CD14-positive monocyte (primary cell): ENCODE measurements around the gene RPLP2. TPM values are rescaled to one million over a fixed set of nuclear protein-coding genes. Genes with fewer than 3 reads are reported as not detected.
A peak's percentile ranks its signal among the peaks of the same experiment; 100 is the strongest.

Experiments
- DNase-seq, 3 donors: peaks; one replicate each; pipeline ENCODE4 v3.0.0-alpha.2; 2011 to 2022
- H2AFZ ChIP-seq: 2 replicates; pipeline ENCODE4 v1.6.0; 2012; ENCODE audit warnings: mild to moderate bottlenecking, low read depth, low read length, inconsistent platforms; ENCODE audit not compliant: insufficient read depth, poor library complexity, severe bottlenecking
- H3K27ac ChIP-seq, 2 donors: 1 replicate in 1 of 2; 2 replicates in 1 of 2; pipeline ENCODE4 v1.5.1; 2012 to 2013; ENCODE audit warnings: low read length in 2 of 2, control low read depth in 1 of 2, inconsistent platforms in 1 of 2, low read depth in 1 of 2, mild to moderate bottlenecking in 1 of 2
- H3K27me3 ChIP-seq, 2 donors: one replicate each; pipeline versions ENCODE4 v1.6.0 to v1.6.1; 2011 to 2013; ENCODE audit warnings: low read length in 2 of 2; ENCODE audit not compliant: control insufficient read depth in 2 of 2, insufficient read depth in 2 of 2
- H3K36me3 ChIP-seq, 2 donors: replicated peaks in 1 of 2; 1 replicate in 1 of 2; 2 replicates in 1 of 2; pipeline versions ENCODE4 v1.5.1 to v1.6.1; 2012 to 2013; ENCODE audit warnings: low read length in 2 of 2, control low read depth in 1 of 2, inconsistent platforms in 1 of 2, mild to moderate bottlenecking in 1 of 2; ENCODE audit not compliant: insufficient read depth in 2 of 2, control insufficient read depth in 1 of 2
- H3K4me1 ChIP-seq, 2 donors: 1 replicate in 1 of 2; 2 replicates in 1 of 2; pipeline versions ENCODE4 v1.5.1 to v1.6.1; 2012 to 2013; ENCODE audit warnings: low read length in 2 of 2, control low read depth in 1 of 2, inconsistent platforms in 1 of 2, mild to moderate bottlenecking in 1 of 2, moderate library complexity in 1 of 2; ENCODE audit not compliant: insufficient read depth in 2 of 2, control insufficient read depth in 1 of 2
- H3K4me2 ChIP-seq: replicated peaks from 2 replicates; pipeline ENCODE3; 2012; ENCODE audit warnings: low read length, moderate library complexity, mild to moderate bottlenecking; ENCODE audit not compliant: poor library complexity, severe bottlenecking; ENCODE audit errors: extremely low read depth
- H3K4me3 ChIP-seq, 3 experiments: fragments of 200-600 bp in 1 of 3; sonication (generic) in 1 of 3; replicated peaks in 1 of 3; 1 replicate in 2 of 3; 2 replicates in 1 of 3; pipeline ENCODE4 v1.5.1; 2011 to 2013; ENCODE audit warnings: low read length in 3 of 3, mild to moderate bottlenecking in 3 of 3, control low read depth in 2 of 3, low read depth in 2 of 3, inconsistent platforms in 1 of 3, moderate library complexity in 1 of 3
- H3K79me2 ChIP-seq: 2 replicates; pipeline ENCODE4 v1.6.0; 2012; ENCODE audit warnings: mild to moderate bottlenecking, control low read depth, inconsistent platforms, low read length, moderate library complexity; ENCODE audit not compliant: insufficient read depth
- H3K9ac ChIP-seq: 2 replicates; pipeline ENCODE4 v1.6.0; 2017; ENCODE audit warnings: low read length, mild to moderate bottlenecking; ENCODE audit not compliant: insufficient read depth, poor library complexity, severe bottlenecking
- H3K9me3 ChIP-seq, 2 donors: replicated peaks in 1 of 2; 1 replicate in 1 of 2; 2 replicates in 1 of 2; pipeline versions ENCODE4 v1.5.1 to v1.6.1; 2012 to 2013; ENCODE audit warnings: low read length in 2 of 2, control low read depth in 1 of 2; ENCODE audit not compliant: control insufficient read depth in 1 of 2, insufficient read depth in 1 of 2
- H4K20me1 ChIP-seq: 2 replicates; pipeline ENCODE4 v1.6.0; 2012; ENCODE audit warnings: mild to moderate bottlenecking, low read length, control low read depth, moderate library complexity; ENCODE audit not compliant: insufficient read depth
- H3K27ac Mint-ChIP-seq, 7 donors: one replicate each; pipeline ENCODE4 v1.8.0; 2020; ENCODE audit warnings: mild to moderate bottlenecking in 7 of 7, mixed read lengths in 7 of 7, moderate library complexity in 6 of 7, inconsistent platforms in 2 of 7
- H3K27me3 Mint-ChIP-seq, 3 donors: one replicate each; pipeline ENCODE4 v1.8.0; 2021 to 2022; ENCODE audit warnings: low read depth in 3 of 3, mild to moderate bottlenecking in 3 of 3, mixed read lengths in 3 of 3, moderate library complexity in 3 of 3, inconsistent platforms in 1 of 3
- H3K36me3 Mint-ChIP-seq, 2 donors: one replicate each; pipeline ENCODE4 v1.8.0; 2020; ENCODE audit warnings: mixed read lengths in 2 of 2, inconsistent platforms in 1 of 2, mild to moderate bottlenecking in 1 of 2
- H3K4me1 Mint-ChIP-seq: one replicate; pipeline ENCODE4 v1.8.0; 2020; ENCODE audit warnings: mild to moderate bottlenecking, mixed read lengths
- H3K4me3 Mint-ChIP-seq, 2 donors: one replicate each; pipeline ENCODE4 v1.8.0; 2020; ENCODE audit warnings: mild to moderate bottlenecking in 2 of 2, mixed read lengths in 2 of 2, moderate library complexity in 1 of 2
- H3K9me3 Mint-ChIP-seq, 7 donors: one replicate each; pipeline ENCODE4 v1.8.0; 2020 to 2022; ENCODE audit warnings: mixed read lengths in 7 of 7, mild to moderate bottlenecking in 6 of 7, moderate library complexity in 6 of 7, inconsistent platforms in 2 of 7
- CTCF ChIP-seq: fragments of 200-600 bp; IDR thresholded peaks from one replicate; pipeline ENCODE4 v1.8.0; 2022; ENCODE audit warnings: antibody characterized with exemption, mild to moderate bottlenecking
- whole genome bisulfite sequencing: methylation state at CpG from one replicate; pipeline ENCODE4 v1.1.5; 2013; ENCODE audit warnings: missing lambda C conversion rate; ENCODE audit not compliant: insufficient coverage; 5-methylcytosine and 5-hydroxymethylcytosine counted together
- intact Hi-C, 2 donors: fragments of 100-400 bp; cut with micrococcal nuclease; formaldehyde crosslinking; loops; one replicate each; pipeline versions ENCODE4 v1.15.0 to v1.15.1; 2023
- polyA minus RNA-seq: library from RNA; depleted of rRNA, polyadenylated mRNA; stranded (reverse); fragments of >200 nt; gene quantifications from 2 replicates; pipeline ENCODE4 v1.2.3, GENCODE V29; 2012
- polyA plus RNA-seq, 3 donors: library from polyadenylated mRNA; depleted of rRNA in 1 of 3; unstranded in 2 of 3; stranded (reverse) in 1 of 3; fragments of 300-500 nt in 2 of 3; fragments of >200 nt in 1 of 3; fragmentation: Illumina TruSeq in 2 of 3; gene quantifications; 1 replicate in 2 of 3; 2 replicates in 1 of 3; pipeline ENCODE4 v1.2.3, GENCODE V29; 2012 to 2021
- total RNA-seq, 12 experiments: library from RNA in 1 of 12; stranded (reverse) in 1 of 12; fragments of 120-200 nt in 1 of 12; gene quantifications; one replicate each; pipeline ENCODE4 v1.2.4 and lab custom pipeline; 2013 to 2026; ENCODE audit warnings: mixed read lengths in 6 of 12, inconsistent platforms in 1 of 12

RPLP2 gene
- 1,312 TPM for total RNA-seq (2013)
- polyA plus RNA-seq (1,000 to 10,000 TPM in 1 of 3 donors, 100 to 1,000 TPM in 2; 879 to 1,191 (median 990) TPM), polyA minus RNA-seq (389 and 669 TPM in 2 replicates), total RNA-seq (lab: John Stamatoyannopoulos, UW) (218 to 511 (median 360) reads per million in 11 experiments)

- peak within 1 kb of the TSS; percentile 91 for H3K9ac ChIP-seq
- H2AFZ ChIP-seq: peak within 1 kb of the TSS; percentile 83
- peak; percentile 97 to 98 (median 98) for DNase-seq
- Mint-ChIP-seq H3K4me1 (peaks cover 40% of the 10 kb centered on the region), H3K4me3 (peak within 1 kb of the TSS; percentile 93 to 95), H3K27ac (peak within 1 kb of the TSS; percentile 96 to 100 (median 98)), H3K36me3 (peaks cover 22 to 30% of the 10 kb centered on the region in 2 donors), H3K27me3 (peaks cover 0 to under 1% (median 0%) of the 10 kb centered on the region in 3 donors), H3K9me3 (peaks cover 0 to 2% (median 0%) of the 10 kb centered on the region in 7 donors)
- H4K20me1 ChIP-seq: peaks cover 42% of the 10 kb centered on the region
- H3K36me3 ChIP-seq: peaks cover 23 to 29% of the 10 kb centered on the region in 2 donors
- peak within 1 kb of the TSS; percentile 89 to 97 for H3K27ac ChIP-seq
- no peak for TF ChIP-seq CTCF
- intact Hi-C loops: loop anchor here (1.0 to 5.0 kb wide), 3 partner anchors 10 to 33 kb away; partner anchors contain the start of genes POLR2L (in 1 of the 2) and TSPAN4 (in 1 of the 2)
- peaks cover 33 to 40% of the 10 kb centered on the region in 2 donors for H3K4me1 ChIP-seq
- H3K79me2 ChIP-seq: peaks cover 50% of the 10 kb centered on the region
- no peaks in the 10 kb centered on the region for H3K27me3 ChIP-seq
- no peaks in the 10 kb centered on the region for H3K9me3 ChIP-seq
- under 1% methylated on average over 74 of the region's 81 CpGs for WGBS
- peak within 1 kb of the TSS; percentile 79 to 96 (median 91) for H3K4me3 ChIP-seq
- peak within 1 kb of the TSS; percentile 96 for H3K4me2 ChIP-seq
These were observed at the start of gene RPLP2 for GRCh38 chr11:809287-810039. Gene RPLP2, plus strand, starts transcription at chr11:809967. Its CDS starts 268 bp downstream, at chr11:810235.

GRCh38 chr11:760236-760635, 49.5 kb upstream of the RPLP2 start:
- Histone ChIP-seq H3K9me3 (no peaks in the 10 kb centered on the region), H2AFZ (no peak overlapping the region), H3K36me3 (peaks cover 90 to 98% of the 10 kb centered on the region in 2 donors), H3K9ac (no peak overlapping the region), H3K27ac (no peak overlapping the region), H3K4me1 (no peaks in the 10 kb centered on the region), H4K20me1 (peaks cover 99% of the 10 kb centered on the region), H3K79me2 (peaks cover 56% of the 10 kb centered on the region), H3K4me2 (no peak overlapping the region), H3K27me3 (no peaks in the 10 kb centered on the region), H3K4me3 (no peak overlapping the region)
- H3K36me3 Mint-ChIP-seq: peaks cover 77 to 97% of the 10 kb centered on the region in 2 donors
- H3K27me3 Mint-ChIP-seq: no peaks in the 10 kb centered on the region
- TF ChIP-seq CTCF: no peak
- H3K4me1 Mint-ChIP-seq: peaks cover 4% of the 10 kb centered on the region
- no peak overlapping the region for H3K4me3 Mint-ChIP-seq
- DNase-seq: no peak
- peaks cover 0 to 3% (median 0%) of the 10 kb centered on the region in 7 donors for H3K9me3 Mint-ChIP-seq
- intact Hi-C loops: no loop called here
- peak overlapping the region in 3 of 7 donors; percentile 19 to 72 (median 36) for H3K27ac Mint-ChIP-seq
